Mesenteric fat pad (tissue), 1 donor: ENCODE data around the gene MMP28. TPM values are rescaled to one million over a fixed set of nuclear protein-coding genes. Genes with fewer than 3 reads are reported as not detected.

Source experiments
- DNase-seq: peaks from one replicate; pipeline ENCODE4 v3.0.0-alpha.2; 2020; ENCODE audit warnings: low spot score
- total RNA-seq: library from RNA; stranded (reverse); fragmentation: NEBNext Ultra II Directional; extraction: Animal tissue kit (Norgen Biotek cat#: 25700); gene quantifications from one replicate; pipeline ENCODE4 v1.2.1, GENCODE V29; 2021
- donor health status: DM: yes; HTN: yes; CAD: no.

The MMP28 gene
- total RNA-seq, 1 donor from 2014 or later, result 51.7 TPM

GRCh38 chr17:35744830-35745229 is 50.6 kb downstream of the MMP28 start:
- DNase-seq, result no peak

GRCh38 chr17:35743626-35744328 is 51.7 kb downstream of the MMP28 start:
- no peak for DNase-seq

- no peak for DNase-seq
Observed at GRCh38 chr17:35742896-35743477, 52.5 kb downstream of the MMP28 start.

GRCh38 chr17:35742496-35742895 is 52.9 kb downstream of the MMP28 start:
- peak; percentile 69 for DNase-seq

GRCh38 chr17:35740997-35741931 is 54.2 kb downstream of the MMP28 start:
- DNase-seq, result peak; percentile 87

- DNase-seq, result peak; percentile 75
Observed at GRCh38 chr17:35740216-35740615, 55.2 kb downstream of the MMP28 start.

- peak; percentile 37 for DNase-seq
Observed at GRCh38 chr17:35738519-35739133, 56.8 kb downstream of the MMP28 start.

- peak; percentile 80 for DNase-seq
Observed at GRCh38 chr17:35736236-35736635, 59.2 kb downstream of the MMP28 start.

- peak; percentile 82 for DNase-seq
Observed at GRCh38 chr17:35735036-35735805, 60.2 kb downstream of the MMP28 start.

- no peak for DNase-seq
Observed at GRCh38 chr17:35734396-35734795, 61.0 kb downstream of the MMP28 start.

GRCh38 chr17:35733366-35733765 is 62.1 kb downstream of the MMP28 start:
- no peak for DNase-seq

- no peak for DNase-seq
Observed at GRCh38 chr17:35732806-35733136, 62.7 kb downstream of the MMP28 start.

- no peak for DNase-seq
Observed at GRCh38 chr17:35731917-35732805, 63.3 kb downstream of the MMP28 start.

- DNase-seq, result no peak
Observed at GRCh38 chr17:35731239-35731916, 64.1 kb downstream of the MMP28 start, which contains the start of gene RASL10B. Gene RASL10B (plus strand): TSS chr17:35731639. CDS start chr17:35735185, 3,546 bp downstream.

- DNase-seq, result no peak
Observed at GRCh38 chr17:35730400-35731005, 64.9 kb downstream of the MMP28 start.

GRCh38 chr17:35729405-35729833 is 66.0 kb downstream of the MMP28 start:
- no peak for DNase-seq

- no peak for DNase-seq
Observed at GRCh38 chr17:35728551-35728950, 66.9 kb downstream of the MMP28 start.

- DNase-seq, result no peak
Observed at GRCh38 chr17:35727635-35728034, 67.8 kb downstream of the MMP28 start.
